RWPE1 (cell line): ENCODE measurements around the gene ELOVL1.
"Not testable (repeated sequence)": the region's sequence is repeated elsewhere in the genome, so short reads cannot be mapped to it uniquely, and the experiment has no call there.

Experiments used
- CTCF ChIA-PET: fragments of 350-600 bp; sonication (Branson Sonifier 250); formaldehyde crosslinking; extraction: SDS; loops from one replicate; lab custom pipeline; 2021; lab: Yijun Ruan, JAX
- POLR2A ChIA-PET: fragments of 400-600 bp; formaldehyde crosslinking; extraction: SDS; loops from one replicate; lab custom pipeline; 2020; ENCODE audit warnings: antibody characterized with exemption; ENCODE audit not compliant: low non-redundant PET; lab: Yijun Ruan, JAX
- DNase-seq: peaks from one replicate; pipeline ENCODE4 v3.0.0; 2012; ENCODE audit warnings: low spot score
- H3K27ac ChIP-seq: fragments of 450-650 bp; 2 replicates; pipeline ENCODE4 v1.5.1; 2017
- TF ChIP-seq, protein P1 (sequence below): fragments of 450-650 bp; conservative IDR thresholded peaks from 2 replicates; pipeline ENCODE4 v1.5.1; 2017; ENCODE audit warnings: low read depth, mild to moderate bottlenecking

Gene ELOVL1

GRCh38 chr1:43405219-43405875 lies 37.5 kb upstream of the ELOVL1 start:
- ChIA-PET POLR2A (no interaction called here), CTCF (interaction anchor here (0.6 kb wide), 1 partner anchor 36 kb away, joined by 3 read pairs; no protein-coding TSS in a partner anchor)
- TF ChIP-seq, protein P1, sequence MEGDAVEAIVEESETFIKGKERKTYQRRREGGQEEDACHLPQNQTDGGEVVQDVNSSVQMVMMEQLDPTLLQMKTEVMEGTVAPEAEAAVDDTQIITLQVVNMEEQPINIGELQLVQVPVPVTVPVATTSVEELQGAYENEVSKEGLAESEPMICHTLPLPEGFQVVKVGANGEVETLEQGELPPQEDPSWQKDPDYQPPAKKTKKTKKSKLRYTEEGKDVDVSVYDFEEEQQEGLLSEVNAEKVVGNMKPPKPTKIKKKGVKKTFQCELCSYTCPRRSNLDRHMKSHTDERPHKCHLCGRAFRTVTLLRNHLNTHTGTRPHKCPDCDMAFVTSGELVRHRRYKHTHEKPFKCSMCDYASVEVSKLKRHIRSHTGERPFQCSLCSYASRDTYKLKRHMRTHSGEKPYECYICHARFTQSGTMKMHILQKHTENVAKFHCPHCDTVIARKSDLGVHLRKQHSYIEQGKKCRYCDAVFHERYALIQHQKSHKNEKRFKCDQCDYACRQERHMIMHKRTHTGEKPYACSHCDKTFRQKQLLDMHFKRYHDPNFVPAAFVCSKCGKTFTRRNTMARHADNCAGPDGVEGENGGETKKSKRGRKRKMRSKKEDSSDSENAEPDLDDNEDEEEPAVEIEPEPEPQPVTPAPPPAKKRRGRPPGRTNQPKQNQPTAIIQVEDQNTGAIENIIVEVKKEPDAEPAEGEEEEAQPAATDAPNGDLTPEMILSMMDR, result no peak
- no peak for DNase-seq
- no peak overlapping the region for H3K27ac ChIP-seq

- TF ChIP-seq, protein P1, result no peak
- H3K27ac ChIP-seq, result no peak overlapping the region
- no peak for DNase-seq
- ChIA-PET POLR2A (no interaction called here), CTCF (no interaction called here)
Measured at GRCh38 chr1:43404353-43404752, 36.5 kb upstream of the ELOVL1 start.

- no peak overlapping the region for H3K27ac ChIP-seq
- ChIA-PET CTCF (interaction anchor here (0.6 kb wide), 2 partner anchors 42 to 341 kb away, joined by 3 to 6 read pairs; no protein-coding TSS in a partner anchor), POLR2A (no interaction called here)
- TF ChIP-seq, protein P1, result no peak
- DNase-seq, result no peak
Measured at GRCh38 chr1:43402089-43402865, 34.5 kb upstream of the ELOVL1 start.

- H3K27ac ChIP-seq, DNase-seq, POLR2A ChIA-PET: not testable (repeated sequence)
- CTCF ChIA-PET, result interaction anchor here (1.1 kb wide), 1 partner anchor 14 kb away, joined by 3 read pairs; no protein-coding TSS in a partner anchor
Measured at GRCh38 chr1:43400441-43400840, 32.6 kb upstream of the ELOVL1 start.

DNA sequence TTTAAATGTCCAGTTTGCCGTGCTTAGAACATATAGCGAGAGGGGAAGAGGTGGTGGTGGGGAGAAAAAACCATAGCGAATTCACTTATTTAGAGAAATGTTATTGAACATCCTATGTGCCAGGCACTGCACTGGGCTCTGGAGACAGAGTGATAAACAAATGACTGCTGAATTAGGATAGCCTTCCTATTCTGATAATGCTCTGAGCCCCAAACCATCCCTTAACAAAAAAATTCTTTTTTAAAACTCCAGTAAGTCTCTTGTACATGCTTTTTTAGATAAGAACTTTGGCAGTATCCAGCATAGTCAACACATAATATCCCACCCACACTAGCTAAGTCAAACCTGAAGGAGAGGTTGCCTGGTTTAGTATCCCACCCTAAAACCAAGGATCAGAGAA lies 30.4 kb upstream of the ELOVL1 start:
- CTCF ChIA-PET, result no interaction called here
- no peak for DNase-seq
- TF ChIP-seq, protein P1, result no peak
- POLR2A ChIA-PET, result no interaction called here
- H3K27ac ChIP-seq, result no peak overlapping the region

DNA sequence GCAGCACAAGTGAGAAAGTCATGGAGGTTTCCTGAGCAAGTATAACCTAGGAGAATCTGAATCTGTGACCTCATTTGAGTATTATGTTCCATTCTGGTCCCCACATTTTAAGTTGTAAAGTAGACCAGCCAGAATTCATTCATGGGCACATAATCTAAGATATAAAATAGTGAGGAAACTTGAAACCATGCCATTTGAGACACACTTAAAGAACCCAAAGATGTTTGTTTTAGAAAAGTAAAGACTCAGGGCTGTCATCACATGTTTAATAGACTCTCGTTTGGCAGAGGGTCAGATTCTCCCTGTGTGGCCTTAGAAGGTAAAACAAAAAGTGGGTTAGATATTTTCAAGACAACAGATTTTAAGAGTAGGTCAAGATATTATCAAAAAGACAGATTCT lies 28.2 kb upstream of the ELOVL1 start:
- ChIA-PET CTCF (interaction anchor here (0.7 kb wide), 1 partner anchor 13 kb away, joined by 5 read pairs; no protein-coding TSS in a partner anchor), POLR2A (no interaction called here)

More for the DNA sequence above, 28.2 kb upstream of the ELOVL1 start:
- TF ChIP-seq, protein P1, result no peak
- DNase-seq, result no peak
- H3K27ac ChIP-seq, result no peak overlapping the region
